ENCODE data around the gene ISL2.

ISL2 gene

DNA sequence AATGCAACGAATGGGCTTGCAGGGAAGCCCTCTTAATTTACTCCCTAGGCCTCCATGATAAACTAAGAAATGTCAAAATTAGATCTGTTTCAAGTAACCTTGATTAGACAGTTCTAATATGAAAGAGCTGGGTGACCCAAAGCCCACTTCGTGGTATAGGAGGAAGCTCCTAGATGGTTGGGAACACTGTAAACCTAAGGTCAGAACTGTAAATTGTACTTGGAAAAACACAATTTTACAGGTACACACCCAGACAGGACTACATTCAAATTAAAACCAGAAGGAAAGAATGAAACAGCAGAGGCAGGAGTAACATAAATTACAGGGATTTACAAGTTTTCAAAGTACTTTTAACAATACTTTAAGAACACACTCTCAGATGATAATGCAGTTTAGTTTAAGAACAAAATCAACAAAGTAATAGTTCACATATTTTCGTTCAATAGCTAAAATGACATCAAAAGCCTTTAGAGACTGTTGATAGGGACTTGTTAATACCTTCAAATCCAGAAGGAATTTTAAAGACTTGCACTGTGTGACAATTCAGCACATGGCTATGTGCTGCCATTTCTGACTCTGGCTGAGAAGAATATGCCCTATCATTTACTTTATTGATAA is 18.4 kb downstream of the ISL2 start:
- Mint-ChIP-seq H3K4me1 (ENCODE audit: low read depth) (no peaks in the 10 kb centered on the region), H3K27me3 (peaks cover 2% of the 10 kb centered on the region), H3K9me3 (no peaks in the 10 kb centered on the region), H3K27ac (no peak overlapping the region), H3K36me3 (ENCODE audit: low read depth) (no peaks in the 10 kb centered on the region), H3K4me3 (no peak overlapping the region)
- intact Hi-C loops (cut with micrococcal nuclease) = no loop called here

DNA sequence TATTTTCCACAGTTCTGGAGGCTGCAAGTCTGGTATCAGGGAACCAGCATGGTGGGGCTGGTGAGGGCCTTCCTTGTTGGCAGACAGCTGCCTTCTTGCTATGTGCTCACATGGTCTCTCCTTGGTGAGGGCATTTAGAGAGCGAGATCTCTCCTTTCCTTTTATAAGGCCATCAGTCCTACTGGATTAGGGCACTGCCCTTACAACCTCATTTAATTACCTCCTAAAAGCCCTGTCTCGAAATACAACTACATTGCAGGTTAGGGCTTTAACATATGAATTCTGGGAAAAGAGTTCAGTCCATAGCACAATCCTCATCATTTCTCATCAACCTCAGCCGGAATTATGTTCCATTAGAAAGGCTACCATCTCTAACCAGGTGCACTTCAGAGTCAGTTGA is 21.9 kb downstream of the ISL2 start:
- Mint-ChIP-seq H3K27me3 (no peaks in the 10 kb centered on the region), H3K4me1 (ENCODE audit: low read depth) (no peaks in the 10 kb centered on the region), H3K27ac (no peak overlapping the region), H3K36me3 (ENCODE audit: low read depth) (no peaks in the 10 kb centered on the region), H3K4me3 (no peak overlapping the region), H3K9me3 (no peaks in the 10 kb centered on the region)
- intact Hi-C loops (cut with micrococcal nuclease) = no loop called here

DNA sequence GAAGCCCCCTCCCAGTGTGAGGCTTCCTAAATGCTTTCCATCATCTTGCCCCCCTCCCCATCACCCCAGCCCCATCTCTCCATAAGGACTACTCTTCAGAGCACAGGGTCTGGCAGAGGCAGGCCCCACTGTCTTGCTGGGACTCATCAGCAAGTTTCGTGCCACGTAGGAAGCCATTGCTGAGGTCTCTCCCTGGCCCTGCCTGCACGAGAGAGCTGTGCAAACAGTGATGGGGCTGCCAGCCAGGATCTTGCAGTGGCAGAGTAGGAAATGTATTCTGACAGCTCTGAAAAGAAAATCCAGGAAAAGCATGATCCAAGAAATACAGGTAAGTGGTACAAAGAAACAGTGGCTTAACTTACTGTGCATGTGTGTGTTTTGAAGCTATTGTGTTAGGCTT is 22.6 kb downstream of the ISL2 start:
- no peak overlapping the region for H3K27ac Mint-ChIP-seq
- H3K4me3 Mint-ChIP-seq = no peak overlapping the region
- H3K27me3 Mint-ChIP-seq = no peaks in the 10 kb centered on the region
- H3K4me1 Mint-ChIP-seq (ENCODE audit: low read depth) = no peaks in the 10 kb centered on the region
- no peaks in the 10 kb centered on the region for H3K36me3 Mint-ChIP-seq (ENCODE audit: low read depth)
- intact Hi-C loops (cut with micrococcal nuclease) = no loop called here
- H3K9me3 Mint-ChIP-seq = no peaks in the 10 kb centered on the region

DNA sequence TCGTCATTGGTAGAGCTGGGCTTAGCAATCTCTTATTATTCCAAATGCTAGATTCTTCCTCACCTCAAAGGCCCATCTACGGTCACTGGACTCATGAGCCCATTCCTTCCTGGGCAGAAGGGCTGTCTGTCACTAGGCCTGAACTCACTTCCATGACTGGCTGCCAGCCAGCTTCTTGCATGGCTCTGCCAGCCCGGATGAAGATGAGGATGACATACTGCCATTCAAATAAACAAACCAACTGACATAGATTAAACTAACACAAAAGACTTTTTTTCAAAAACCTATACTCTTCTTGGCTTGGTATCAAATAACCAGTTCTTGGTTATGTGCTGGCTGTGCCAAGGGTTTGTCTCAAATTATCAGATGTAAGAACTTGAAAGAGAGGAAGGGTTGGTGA is 23.8 kb downstream of the ISL2 start:
- no peaks in the 10 kb centered on the region for H3K4me1 Mint-ChIP-seq (ENCODE audit: low read depth)
- no peaks in the 10 kb centered on the region for H3K36me3 Mint-ChIP-seq (ENCODE audit: low read depth)
- H3K4me3 Mint-ChIP-seq = no peak overlapping the region
- H3K9me3 Mint-ChIP-seq = no peaks in the 10 kb centered on the region
- H3K27ac Mint-ChIP-seq = no peak overlapping the region
- H3K27me3 Mint-ChIP-seq = no peaks in the 10 kb centered on the region
- intact Hi-C loops (cut with micrococcal nuclease) = no loop called here

DNA sequence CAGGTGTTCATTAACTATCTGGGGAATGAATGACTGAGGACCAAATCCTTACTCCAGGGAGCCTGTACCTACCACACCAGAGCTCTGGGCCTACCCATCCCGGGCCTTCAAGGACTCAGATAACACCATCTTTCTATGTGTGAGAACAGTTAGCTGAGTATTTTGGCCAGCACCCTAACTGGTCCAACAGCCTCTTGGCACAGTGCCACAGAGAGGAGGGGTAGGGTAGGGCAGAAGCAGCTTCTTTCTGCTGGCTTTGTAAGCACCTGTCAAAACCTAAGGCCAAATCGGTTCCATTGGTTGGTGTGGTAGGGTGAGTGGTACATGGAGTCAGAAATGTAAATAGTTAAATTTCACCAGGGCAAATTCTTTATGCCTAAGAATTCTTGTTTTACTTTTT is 26.7 kb downstream of the ISL2 start:
- Mint-ChIP-seq H3K36me3 (ENCODE audit: low read depth) (no peaks in the 10 kb centered on the region), H3K4me3 (no peak overlapping the region), H3K4me1 (ENCODE audit: low read depth) (no peaks in the 10 kb centered on the region), H3K27ac (no peak overlapping the region), H3K9me3 (no peaks in the 10 kb centered on the region), H3K27me3 (no peaks in the 10 kb centered on the region)
- intact Hi-C loops (cut with micrococcal nuclease) = no loop called here

DNA sequence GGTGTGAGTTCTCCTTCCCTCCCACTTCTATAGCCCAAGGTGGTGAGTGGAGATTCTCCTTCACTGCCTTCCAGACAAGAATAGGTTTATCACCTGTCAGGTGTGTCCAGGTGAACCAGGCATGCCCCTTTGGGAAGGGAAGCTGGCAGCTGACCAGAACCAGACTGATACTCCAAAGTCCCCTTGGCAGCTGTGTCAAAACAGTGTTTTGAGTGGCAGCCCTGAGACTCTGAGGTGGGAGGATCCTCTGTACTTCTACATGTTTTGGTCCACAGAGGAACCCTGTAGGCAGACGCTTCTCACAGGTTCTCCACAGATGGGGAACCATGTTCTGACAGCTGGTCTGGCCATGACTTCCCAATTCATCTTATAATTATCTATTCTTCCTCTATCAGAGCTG is 30.1 kb downstream of the ISL2 start:
- intact Hi-C loops (cut with micrococcal nuclease) = no loop called here
- Mint-ChIP-seq H3K27me3 (no peaks in the 10 kb centered on the region), H3K4me3 (no peak overlapping the region), H3K4me1 (ENCODE audit: low read depth) (no peaks in the 10 kb centered on the region), H3K9me3 (no peaks in the 10 kb centered on the region), H3K27ac (no peak overlapping the region), H3K36me3 (ENCODE audit: low read depth) (no peaks in the 10 kb centered on the region)

DNA sequence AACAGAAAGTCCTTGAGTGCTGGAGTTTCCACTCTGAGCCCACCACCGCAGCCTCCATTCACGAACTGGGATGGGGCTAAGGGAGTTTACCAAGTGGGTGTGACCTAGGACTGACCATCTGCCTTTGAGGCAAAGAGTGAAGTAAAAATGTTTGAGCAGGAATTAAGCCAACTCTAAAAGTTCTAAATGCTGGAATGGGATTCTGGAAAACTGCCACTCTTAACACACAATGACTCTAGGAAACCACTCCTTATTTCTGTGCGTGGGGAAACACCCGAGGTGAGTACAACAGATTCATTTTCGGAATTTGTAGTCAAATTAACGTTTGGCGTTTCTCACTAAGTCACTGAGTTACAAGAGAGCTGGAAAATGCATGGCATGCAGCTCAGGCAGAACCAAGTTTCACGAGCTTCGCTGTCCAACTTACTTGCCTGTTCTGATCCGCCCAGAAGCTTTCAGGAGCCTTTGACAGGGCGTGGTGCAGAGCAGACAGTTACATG is 31.6 kb downstream of the ISL2 start:
- H3K4me1 Mint-ChIP-seq (ENCODE audit: low read depth) = no peaks in the 10 kb centered on the region
- intact Hi-C loops (cut with micrococcal nuclease) = no loop called here
- peaks cover 7% of the 10 kb centered on the region for H3K36me3 Mint-ChIP-seq (ENCODE audit: low read depth)
- no peaks in the 10 kb centered on the region for H3K27me3 Mint-ChIP-seq
- H3K9me3 Mint-ChIP-seq = no peaks in the 10 kb centered on the region
- H3K4me3 Mint-ChIP-seq = no peak overlapping the region
- no peak overlapping the region for H3K27ac Mint-ChIP-seq

DNA sequence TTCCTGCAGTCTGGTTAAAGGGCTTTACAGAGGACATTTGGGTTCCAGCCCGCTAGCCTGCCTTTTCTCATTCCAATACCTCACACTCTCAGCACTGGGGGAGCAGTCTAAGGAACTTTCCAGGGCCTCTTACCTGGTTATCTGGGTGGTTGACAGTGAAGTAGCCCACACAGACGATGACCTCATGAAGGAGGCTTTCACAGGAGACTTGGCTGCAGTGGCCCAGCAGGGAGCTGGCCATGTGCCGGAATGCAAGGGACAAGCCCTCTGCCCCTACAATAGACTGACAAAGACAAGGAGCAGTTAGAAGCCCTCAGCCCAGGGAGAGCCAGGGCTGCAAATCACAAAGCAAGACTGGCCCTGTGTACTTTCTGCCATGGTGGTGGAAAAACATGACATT is 39.5 kb downstream of the ISL2 start:
- Mint-ChIP-seq H3K27me3 (no peaks in the 10 kb centered on the region), H3K36me3 (ENCODE audit: low read depth) (peaks cover 13% of the 10 kb centered on the region), H3K4me3 (no peak overlapping the region), H3K4me1 (ENCODE audit: low read depth) (no peaks in the 10 kb centered on the region), H3K27ac (no peak overlapping the region), H3K9me3 (no peaks in the 10 kb centered on the region)
- intact Hi-C loops (cut with micrococcal nuclease) = no loop called here

DNA sequence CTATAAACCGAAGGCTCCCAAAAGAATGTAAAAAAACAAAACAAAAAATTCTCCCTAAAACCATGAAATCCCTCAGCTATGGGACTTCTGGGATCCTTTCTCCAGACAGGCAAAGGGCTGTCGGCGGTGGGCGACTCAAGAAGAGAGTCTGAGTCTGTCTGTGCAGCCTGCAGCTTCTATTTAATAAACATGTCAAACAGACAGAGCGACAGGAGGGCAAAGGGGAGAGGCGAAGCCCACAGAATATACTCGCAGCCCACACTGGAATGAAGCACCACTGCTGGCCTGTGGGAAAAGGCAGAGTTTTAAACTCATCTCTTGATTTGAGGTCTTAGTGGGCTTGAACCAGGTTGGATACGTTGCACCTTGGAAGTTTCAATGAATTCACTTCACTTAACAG is 40.2 kb downstream of the ISL2 start:
- Mint-ChIP-seq H3K27ac (no peak overlapping the region), H3K27me3 (no peaks in the 10 kb centered on the region), H3K4me3 (no peak overlapping the region), H3K36me3 (ENCODE audit: low read depth) (peaks cover 13% of the 10 kb centered on the region), H3K9me3 (no peaks in the 10 kb centered on the region), H3K4me1 (ENCODE audit: low read depth) (no peaks in the 10 kb centered on the region)
- intact Hi-C loops (cut with micrococcal nuclease) = no loop called here

DNA sequence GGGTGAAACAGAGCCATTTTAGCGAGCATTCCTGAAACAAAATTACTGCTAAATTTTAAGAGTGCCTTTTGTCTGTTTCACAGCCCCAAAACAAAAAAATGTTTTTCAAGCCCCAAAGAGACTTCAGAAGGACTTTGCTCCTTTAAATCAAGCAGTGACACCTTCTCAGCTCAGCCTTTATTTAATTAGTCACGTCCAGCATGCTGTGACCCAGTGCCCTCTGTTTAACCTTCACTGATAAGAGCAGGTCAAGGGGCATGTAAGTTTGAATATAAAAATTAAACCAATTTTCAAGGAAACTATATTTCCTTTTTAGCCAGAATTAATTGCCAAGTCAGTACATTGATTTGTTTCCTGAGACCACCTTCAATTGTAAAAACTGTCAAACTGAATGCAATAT is 40.6 kb downstream of the ISL2 start:
- Mint-ChIP-seq H3K27me3 (no peaks in the 10 kb centered on the region), H3K36me3 (ENCODE audit: low read depth) (peaks cover 9% of the 10 kb centered on the region), H3K4me3 (no peak overlapping the region), H3K4me1 (ENCODE audit: low read depth) (no peaks in the 10 kb centered on the region), H3K9me3 (no peaks in the 10 kb centered on the region), H3K27ac (no peak overlapping the region)
- intact Hi-C loops (cut with micrococcal nuclease) = no loop called here

DNA sequence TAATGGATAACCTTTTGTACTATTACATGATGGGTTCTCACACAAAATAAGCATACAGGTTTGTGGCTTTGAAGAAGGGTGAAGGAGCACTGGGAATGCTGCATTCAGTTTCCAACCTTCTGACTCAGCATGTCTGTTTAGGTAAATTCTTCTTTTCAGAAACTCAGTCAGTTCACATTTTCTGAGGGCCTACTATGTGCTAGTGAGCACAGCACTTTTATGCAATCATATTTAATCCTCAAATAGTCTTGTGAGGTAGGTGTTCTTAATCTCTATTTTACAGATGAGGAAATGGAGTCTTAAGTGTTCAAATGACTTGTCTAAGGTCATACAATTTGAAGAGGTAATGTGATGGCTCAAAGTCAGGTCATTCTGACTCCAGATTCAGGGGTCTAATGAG is 41.2 kb downstream of the ISL2 start:
- H3K9me3 Mint-ChIP-seq = no peaks in the 10 kb centered on the region
- no peak overlapping the region for H3K4me3 Mint-ChIP-seq
- intact Hi-C loops (cut with micrococcal nuclease) = no loop called here
- peaks cover 6% of the 10 kb centered on the region for H3K36me3 Mint-ChIP-seq (ENCODE audit: low read depth)
- H3K27ac Mint-ChIP-seq = no peak overlapping the region
- no peaks in the 10 kb centered on the region for H3K4me1 Mint-ChIP-seq (ENCODE audit: low read depth)
- H3K27me3 Mint-ChIP-seq = no peaks in the 10 kb centered on the region

DNA sequence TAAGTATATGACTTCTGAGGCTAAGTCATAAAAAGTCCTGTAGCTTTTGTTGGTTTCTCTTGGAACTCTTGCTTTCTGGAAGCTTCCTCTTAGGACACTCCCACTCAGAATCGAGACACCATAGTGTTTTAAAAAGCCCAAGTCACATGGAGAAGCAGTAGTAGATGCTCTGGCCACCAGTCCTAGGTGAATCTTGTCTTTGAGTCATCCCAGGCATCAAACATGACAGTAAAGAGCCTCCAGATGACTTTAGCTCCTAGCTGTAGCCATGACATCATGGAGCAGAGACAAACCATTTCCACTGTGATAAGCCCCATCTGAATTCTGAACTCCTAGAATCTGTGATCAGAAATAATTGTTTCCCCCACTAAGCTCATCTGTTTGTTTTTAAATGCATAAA is 42.1 kb downstream of the ISL2 start:
- no peak overlapping the region for H3K4me3 Mint-ChIP-seq
- no peaks in the 10 kb centered on the region for H3K9me3 Mint-ChIP-seq
- no peaks in the 10 kb centered on the region for H3K4me1 Mint-ChIP-seq (ENCODE audit: low read depth)
- H3K36me3 Mint-ChIP-seq (ENCODE audit: low read depth) = peaks cover 3% of the 10 kb centered on the region
- H3K27me3 Mint-ChIP-seq = no peaks in the 10 kb centered on the region
- no peak overlapping the region for H3K27ac Mint-ChIP-seq
- intact Hi-C loops (cut with micrococcal nuclease) = no loop called here

DNA sequence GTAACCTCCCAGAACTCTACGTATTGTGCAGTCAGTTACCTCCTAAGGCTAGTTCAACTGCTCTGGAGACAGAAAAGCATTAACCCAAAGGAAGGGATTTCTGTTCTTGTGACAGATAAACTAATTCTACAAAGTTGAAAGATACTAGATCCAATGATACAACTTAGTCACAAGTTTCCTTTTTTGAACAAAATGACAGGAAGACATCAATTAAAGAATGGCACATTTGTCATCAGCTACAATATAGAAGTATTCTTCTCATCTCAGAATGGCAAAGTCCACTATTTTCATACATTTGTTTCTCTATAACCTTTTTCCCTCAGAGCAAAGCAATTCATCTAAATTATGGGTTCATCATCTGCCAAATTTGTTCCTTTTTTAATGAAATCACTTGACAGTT is 43.7 kb downstream of the ISL2 start:
- H3K36me3 Mint-ChIP-seq (ENCODE audit: low read depth) = no peaks in the 10 kb centered on the region
- no peak overlapping the region for H3K27ac Mint-ChIP-seq
- H3K9me3 Mint-ChIP-seq = no peaks in the 10 kb centered on the region
- no peaks in the 10 kb centered on the region for H3K4me1 Mint-ChIP-seq (ENCODE audit: low read depth)
- intact Hi-C loops (cut with micrococcal nuclease) = no loop called here
- no peak overlapping the region for H3K4me3 Mint-ChIP-seq
- no peaks in the 10 kb centered on the region for H3K27me3 Mint-ChIP-seq

DNA sequence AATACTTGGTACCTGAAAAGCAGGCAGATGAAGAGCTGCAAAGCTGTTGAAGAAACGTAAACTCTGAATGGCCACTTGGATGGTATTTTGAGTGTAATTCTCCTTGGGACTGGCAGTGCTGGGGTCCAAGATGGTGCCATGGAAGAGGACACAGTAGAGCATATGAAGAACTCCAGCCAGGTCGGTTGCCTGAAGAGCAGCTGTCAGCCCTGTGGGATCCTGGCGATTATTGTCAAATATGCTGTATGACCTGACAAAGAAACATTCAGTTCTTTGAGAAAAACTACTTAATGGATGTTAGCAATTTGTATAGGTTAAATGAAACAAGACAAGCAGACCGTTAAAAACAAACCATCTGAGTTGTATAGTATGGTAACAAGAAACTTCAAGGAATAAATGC is 44.8 kb downstream of the ISL2 start:
- H3K27me3 Mint-ChIP-seq = no peaks in the 10 kb centered on the region
- no peak overlapping the region for H3K4me3 Mint-ChIP-seq
- H3K36me3 Mint-ChIP-seq (ENCODE audit: low read depth) = no peaks in the 10 kb centered on the region
- H3K9me3 Mint-ChIP-seq = no peaks in the 10 kb centered on the region
- H3K27ac Mint-ChIP-seq = no peak overlapping the region
- H3K4me1 Mint-ChIP-seq (ENCODE audit: low read depth) = no peaks in the 10 kb centered on the region
- intact Hi-C loops (cut with micrococcal nuclease) = no loop called here

DNA sequence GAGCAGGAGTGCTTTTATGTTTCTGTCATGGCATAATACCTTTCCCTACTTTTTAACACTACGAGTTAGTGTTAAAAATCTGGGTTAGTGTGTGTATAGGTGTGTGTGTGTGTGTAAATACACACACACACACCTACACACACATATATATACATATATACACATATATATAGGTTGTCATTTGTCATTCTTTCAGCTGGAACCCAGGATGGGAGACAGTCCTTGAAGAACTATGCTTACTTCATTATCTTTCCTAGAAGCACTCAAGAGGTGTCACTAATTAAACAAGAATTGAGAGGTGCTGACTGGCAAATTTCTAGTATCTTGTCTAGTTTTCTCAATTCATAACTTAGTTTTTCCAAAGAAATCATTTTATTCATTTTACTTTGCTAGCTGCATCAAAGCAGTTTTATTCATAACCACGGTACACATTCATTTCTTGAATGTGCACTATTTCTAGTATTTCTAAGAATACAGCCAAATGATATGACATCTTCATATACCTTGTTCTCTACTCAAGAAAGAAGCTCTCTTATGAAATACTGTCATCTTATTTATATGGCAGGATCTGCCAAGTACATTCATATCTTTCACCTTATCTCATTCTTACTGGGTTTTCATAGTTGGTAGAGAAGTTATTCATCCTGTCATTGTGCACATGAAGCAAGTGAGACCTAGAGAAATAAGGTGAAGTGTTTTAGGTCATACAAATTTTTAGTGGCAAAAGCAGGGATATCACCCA is 46.6 kb downstream of the ISL2 start:
- Mint-ChIP-seq H3K4me3 (no peak overlapping the region), H3K27me3 (no peaks in the 10 kb centered on the region), H3K9me3 (no peaks in the 10 kb centered on the region), H3K36me3 (ENCODE audit: low read depth) (no peaks in the 10 kb centered on the region), H3K4me1 (ENCODE audit: low read depth) (no peaks in the 10 kb centered on the region), H3K27ac (no peak overlapping the region)
- intact Hi-C loops (cut with micrococcal nuclease) = no loop called here
